Muscle layer of colon (tissue), 2 donors: Measurements from ENCODE around the gene AARS2.
"Not testable (repeated sequence)": the region's sequence is repeated elsewhere in the genome, so short reads cannot be mapped to it uniquely, and the experiment has no call there.

Source experiments
- H3K27ac ChIP-seq: one replicate; pipeline ENCODE4 v1.7.0; 2013; ENCODE audit warnings: low read depth, mild to moderate bottlenecking, low read length, moderate library complexity
- H3K27me3 ChIP-seq, 2 donors: one replicate each; pipeline ENCODE4 v1.7.0; 2013; ENCODE audit warnings: low read length in 2 of 2, mild to moderate bottlenecking in 2 of 2; ENCODE audit not compliant: insufficient read depth in 2 of 2, control insufficient read depth in 1 of 2
- H3K36me3 ChIP-seq: one replicate; pipeline ENCODE4 v1.7.0; 2013; ENCODE audit warnings: mild to moderate bottlenecking, low read length; ENCODE audit not compliant: insufficient read depth
- H3K4me1 ChIP-seq: one replicate; pipeline ENCODE4 v1.7.0; 2013; ENCODE audit warnings: mild to moderate bottlenecking, low read length; ENCODE audit not compliant: insufficient read depth
- H3K4me3 ChIP-seq, 2 donors: one replicate each; pipeline ENCODE4 v1.7.0; 2013; ENCODE audit warnings: low read length in 2 of 2, low read depth in 1 of 2, mild to moderate bottlenecking in 1 of 2, moderate library complexity in 1 of 2
- H3K9ac ChIP-seq: one replicate; pipeline ENCODE4 v1.7.0; 2013; ENCODE audit warnings: low read length
- H3K9me3 ChIP-seq: one replicate; pipeline ENCODE4 v1.7.0; 2013; ENCODE audit warnings: mild to moderate bottlenecking, low read length
- donor health status: abdominal sarcoma.
- donor health status: Adenocarcinoma of cecum.

AARS2 gene

GRCh38 chr6:44328203-44328602, 15.1 kb upstream of the AARS2 start:
- H3K9me3 ChIP-seq, H3K27me3 ChIP-seq, H3K4me3 ChIP-seq, H3K9ac ChIP-seq, H3K36me3 ChIP-seq, H3K4me1 ChIP-seq, H3K27ac ChIP-seq: not testable (repeated sequence)

- Histone ChIP-seq H3K9ac (no peak overlapping the region), H3K4me3 (no peak overlapping the region), H3K9me3 (no peaks in the 10 kb centered on the region), H3K36me3 (no peaks in the 10 kb centered on the region), H3K27me3 (peaks cover 0 to 7% of the 10 kb centered on the region in 2 donors), H3K27ac (no peak overlapping the region), H3K4me1 (no peaks in the 10 kb centered on the region)
Measured at GRCh38 chr6:44327760-44328159, 14.6 kb upstream of the AARS2 start.

- H3K9ac ChIP-seq: no peak overlapping the region
- H3K27me3 ChIP-seq: peaks cover 0 to 7% of the 10 kb centered on the region in 2 donors
- H3K27ac ChIP-seq: no peak overlapping the region
- no peaks in the 10 kb centered on the region for H3K36me3 ChIP-seq
- H3K4me1 ChIP-seq: no peaks in the 10 kb centered on the region
- no peak overlapping the region for H3K4me3 ChIP-seq
- H3K9me3 ChIP-seq: no peaks in the 10 kb centered on the region
Measured at GRCh38 chr6:44327096-44327495, 13.9 kb upstream of the AARS2 start.

- Histone ChIP-seq H3K9ac (no peak overlapping the region), H3K4me1 (no peaks in the 10 kb centered on the region), H3K27ac (no peak overlapping the region), H3K4me3 (no peak overlapping the region), H3K9me3 (no peaks in the 10 kb centered on the region), H3K36me3 (no peaks in the 10 kb centered on the region), H3K27me3 (no peaks in the 10 kb centered on the region)
Measured at GRCh38 chr6:44321210-44321609, 8.1 kb upstream of the AARS2 start.

- not testable (repeated sequence) for H3K27me3 ChIP-seq, H3K36me3 ChIP-seq, H3K4me3 ChIP-seq, H3K9me3 ChIP-seq, H3K4me1 ChIP-seq, H3K9ac ChIP-seq, H3K27ac ChIP-seq
Measured at GRCh38 chr6:44317136-44317631, 4.0 kb upstream of the AARS2 start.

GRCh38 chr6:44316481-44316880, 3.3 kb upstream of the AARS2 start:
- Histone ChIP-seq H3K27ac (no peak overlapping the region), H3K27me3 (no peaks in the 10 kb centered on the region), H3K4me3 (no peak overlapping the region), H3K9me3 (no peaks in the 10 kb centered on the region), H3K4me1 (peaks cover 8% of the 10 kb centered on the region), H3K36me3 (no peaks in the 10 kb centered on the region), H3K9ac (no peak overlapping the region)

GRCh38 chr6:44315951-44316350, 2.8 kb upstream of the AARS2 start:
- no peak overlapping the region for H3K4me3 ChIP-seq
- H3K27me3 ChIP-seq: no peaks in the 10 kb centered on the region
- no peak overlapping the region for H3K9ac ChIP-seq
- H3K4me1 ChIP-seq: peaks cover 8% of the 10 kb centered on the region
- no peaks in the 10 kb centered on the region for H3K9me3 ChIP-seq
- H3K36me3 ChIP-seq: peaks cover 5% of the 10 kb centered on the region
- no peak overlapping the region for H3K27ac ChIP-seq

GRCh38 chr6:44315516-44315915, 2.4 kb upstream of the AARS2 start:
- Histone ChIP-seq H3K36me3 (peaks cover 10% of the 10 kb centered on the region), H3K27me3 (no peaks in the 10 kb centered on the region), H3K4me3 (no peak overlapping the region), H3K27ac (no peak overlapping the region), H3K9ac (no peak overlapping the region), H3K9me3 (no peaks in the 10 kb centered on the region), H3K4me1 (peaks cover 8% of the 10 kb centered on the region)

GRCh38 chr6:44314657-44315056, 1.5 kb upstream of the AARS2 start:
- not testable (repeated sequence) for H3K9me3 ChIP-seq, H3K4me1 ChIP-seq, H3K9ac ChIP-seq, H3K27ac ChIP-seq, H3K27me3 ChIP-seq, H3K4me3 ChIP-seq
- H3K36me3 ChIP-seq: peaks cover 18% of the 10 kb centered on the region

GRCh38 chr6:44311767-44312166, 1.4 kb downstream of the AARS2 start:
- H3K9ac ChIP-seq: peak overlapping the region; percentile 53
- peaks cover 41% of the 10 kb centered on the region for H3K36me3 ChIP-seq
- peak overlapping the region in 1 of 2 donors; percentile 80 for H3K4me3 ChIP-seq
- H3K27ac ChIP-seq: no peak overlapping the region
- H3K27me3 ChIP-seq: no peaks in the 10 kb centered on the region
- H3K4me1 ChIP-seq: peaks cover 8% of the 10 kb centered on the region
- no peaks in the 10 kb centered on the region for H3K9me3 ChIP-seq

GRCh38 chr6:44311304-44311703, 1.8 kb downstream of the AARS2 start:
- Histone ChIP-seq H3K27me3 (no peaks in the 10 kb centered on the region), H3K27ac (no peak overlapping the region), H3K36me3 (peaks cover 46% of the 10 kb centered on the region)

GRCh38 chr6:44310241-44310640, 2.9 kb downstream of the AARS2 start:
- Histone ChIP-seq H3K9ac (no peak overlapping the region), H3K36me3 (peaks cover 55% of the 10 kb centered on the region), H3K4me3 (no peak overlapping the region), H3K4me1 (peaks cover 8% of the 10 kb centered on the region), H3K27me3 (no peaks in the 10 kb centered on the region), H3K9me3 (no peaks in the 10 kb centered on the region), H3K27ac (no peak overlapping the region)

More at GRCh38 chr6:44311304-44311703, 1.8 kb downstream of the AARS2 start:
- Histone ChIP-seq H3K4me1 (peaks cover 8% of the 10 kb centered on the region), H3K9me3 (no peaks in the 10 kb centered on the region), H3K9ac (no peak overlapping the region), H3K4me3 (no peak overlapping the region)
